GM12878 (cell line): ENCODE measurements around the gene DTNBP1. TPM values are rescaled to one million over a fixed set of nuclear protein-coding genes. Genes with fewer than 3 reads are reported as not detected.

Experiments
- ATAC-seq: fragments of 200-7000 bp; cut with Tn5 transposase; 3 replicates; pipeline ENCODE4 v1.9.1; 2020; ENCODE audit warnings: mild to moderate bottlenecking, moderate library complexity
- BruUV-seq: library from RNA; stranded (reverse); fragments of 400-500 nt; replicated peaks from 2 replicates; lab custom pipeline; 2021; lab: Mats Ljungman, UMichigan
- CTCF ChIA-PET: fragments of 300-600 bp; sonication (Branson Sonifier 250); formaldehyde crosslinking; extraction: SDS; loops from one replicate; lab custom pipeline; 2021; ENCODE audit warnings: inconsistent platforms; lab: Yijun Ruan, JAX
- POLR2A ChIA-PET: fragments of 350-600 bp; formaldehyde crosslinking; extraction: SDS; loops from one replicate; lab custom pipeline; 2021; ENCODE audit warnings: inconsistent platforms; lab: Charles Lee
- RAD21 ChIA-PET: fragments of 300-600 bp; sonication (Branson Sonifier 250); formaldehyde crosslinking; loops from one replicate; lab custom pipeline; 2023; ENCODE audit warnings: antibody characterized with exemption; ENCODE audit not compliant: unreplicated experiment; lab: Charles Lee
- SMC1A ChIA-PET: fragments of 300-600 bp; sonication (Branson Sonifier 250); formaldehyde crosslinking; loops from one replicate; lab custom pipeline; 2023; ENCODE audit not compliant: unreplicated experiment, uncharacterized antibody; lab: Charles Lee
- DNase-seq: peaks from one replicate; pipeline ENCODE4 v3.0.0-alpha.2; 2011; ENCODE audit warnings: low read depth, low spot score
- FAIRE-seq: peaks from 3 replicates; lab custom pipeline; 2011; peaks lifted over from hg19 to GRCh38; lab: Jason Lieb, UNC
- H2AFZ ChIP-seq: 2 replicates; pipeline ENCODE4 v1.6.0; 2011; ENCODE audit warnings: low read depth, low read length, control low read depth; ENCODE audit not compliant: control insufficient read depth
- H3K27ac ChIP-seq: 2 replicates; pipeline ENCODE4 v1.5.1; 2011; ENCODE audit warnings: control low read depth; ENCODE audit not compliant: control insufficient read depth, insufficient read depth
- H3K27me3 ChIP-seq, 2 experiments: replicated peaks in 1 of 2; 2 replicates each; pipeline versions ENCODE4 v1.6.0 to v1.6.1; 2011; ENCODE audit warnings: low read length in 1 of 2; ENCODE audit not compliant: control insufficient read depth in 2 of 2, insufficient read depth in 2 of 2
- H3K36me3 ChIP-seq, 2 experiments: 2 replicates each; pipeline ENCODE4 v1.5.1; 2011; ENCODE audit warnings: low read length in 1 of 2; ENCODE audit not compliant: control insufficient read depth in 2 of 2, insufficient read depth in 2 of 2
- H3K4me1 ChIP-seq: 2 replicates; pipeline ENCODE4 v1.6.1; 2011; ENCODE audit warnings: mild to moderate bottlenecking, low read length, moderate library complexity, mixed read lengths; ENCODE audit not compliant: control insufficient read depth, insufficient read depth
- H3K4me2 ChIP-seq: 2 replicates; pipeline ENCODE4 v1.6.0; 2011; ENCODE audit warnings: control low read depth; ENCODE audit not compliant: control insufficient read depth, insufficient read depth
- H3K4me3 ChIP-seq: fragments of 200-600 bp; sonication (generic); 2 replicates; pipeline ENCODE4 v1.5.1; 2016
- H3K79me2 ChIP-seq: 2 replicates; pipeline ENCODE4 v1.6.0; 2011; ENCODE audit warnings: low read length; ENCODE audit not compliant: control insufficient read depth, insufficient read depth
- H3K9ac ChIP-seq: 2 replicates; pipeline ENCODE4 v1.8.0; 2011; ENCODE audit warnings: low read length, control low read depth, mixed read lengths; ENCODE audit not compliant: control insufficient read depth, insufficient read depth
- H3K9me3 ChIP-seq: replicated peaks from 3 replicates; pipeline ENCODE4 v1.5.1; 2011; ENCODE audit warnings: mild to moderate bottlenecking, low read length; ENCODE audit not compliant: control insufficient read depth, insufficient read depth
- H4K20me1 ChIP-seq: 2 replicates; pipeline ENCODE4 v1.6.0; 2011; ENCODE audit not compliant: control insufficient read depth, insufficient read depth
- ATF2 ChIP-seq: IDR thresholded peaks from 2 replicates; pipeline ENCODE4 v1.6.1; 2012; ENCODE audit warnings: low read length, inconsistent platforms
- BHLHE40 ChIP-seq, 2 experiments: fragments of 450-650 bp in 1 of 2; IDR thresholded peaks; 2 replicates each; pipeline ENCODE4 v1.6.1; 2011 to 2017; ENCODE audit warnings: low read depth in 2 of 2, borderline replicate concordance in 1 of 2, improper control_type of control experiment in 1 of 2, low read length in 1 of 2, mild to moderate bottlenecking in 1 of 2
- CEBPZ ChIP-seq: fragments of 150-350 bp; IDR thresholded peaks from 2 replicates; pipeline ENCODE4 v1.6.1; 2016; ENCODE audit warnings: low read depth, low read length
- CREM ChIP-seq: IDR thresholded peaks from 2 replicates; pipeline ENCODE4 v1.6.1; 2014; ENCODE audit warnings: antibody characterized with exemption, low read depth
- EGR1 ChIP-seq, 2 experiments: IDR thresholded peaks; 1 replicate in 1 of 2; 2 replicates in 1 of 2; pipeline ENCODE4 v1.6.1; 2011 to 2012; ENCODE audit warnings: low read depth in 2 of 2, low read length in 2 of 2, borderline replicate concordance in 1 of 2, mild to moderate bottlenecking in 1 of 2, moderate library complexity in 1 of 2
- EP300 ChIP-seq, 2 experiments: fragments of 150-350 bp in 1 of 2; IDR thresholded peaks; 2 replicates each; pipeline ENCODE4 v1.6.1; 2011 to 2012; ENCODE audit warnings: low read depth in 2 of 2, low read length in 2 of 2, borderline replicate concordance in 1 of 2, improper control_type of control experiment in 1 of 2, inconsistent platforms in 1 of 2; ENCODE audit not compliant: control insufficient read depth in 1 of 2
- KLF5 ChIP-seq: fragments of 450-650 bp; IDR thresholded peaks from 2 replicates; pipeline ENCODE4 v1.6.1; 2014; ENCODE audit warnings: mild to moderate bottlenecking; ENCODE audit not compliant: partially characterized antibody
- LARP7 ChIP-seq: fragments of 450-650 bp; IDR thresholded peaks from 2 replicates; pipeline ENCODE4 v1.6.1; 2017; ENCODE audit warnings: mild to moderate bottlenecking
- MTA2 ChIP-seq: fragments of 450-650 bp; IDR thresholded peaks from 2 replicates; pipeline ENCODE4 v1.6.1; 2016; ENCODE audit warnings: low read depth, mild to moderate bottlenecking, moderate library complexity
- MXI1 ChIP-seq: fragments of 150-350 bp; IDR thresholded peaks from 2 replicates; pipeline ENCODE4 v1.6.1; 2011; ENCODE audit warnings: low read depth, mild to moderate bottlenecking, inconsistent platforms, low read length, improper control_type of control experiment
- NR2C1 ChIP-seq: fragments of 450-650 bp; IDR thresholded peaks from 2 replicates; pipeline ENCODE4 v1.6.1; 2017; ENCODE audit warnings: antibody characterized with exemption, mild to moderate bottlenecking, moderate library complexity
- PKNOX1 ChIP-seq: fragments of 450-650 bp; IDR thresholded peaks from 2 replicates; pipeline ENCODE4 v1.6.1; 2016; ENCODE audit warnings: mild to moderate bottlenecking
- POLR2AphosphoS2 ChIP-seq: IDR thresholded peaks from 2 replicates; pipeline ENCODE4 v1.6.1; 2011; ENCODE audit warnings: low read depth, mild to moderate bottlenecking, low read length, improper control_type of control experiment, moderate library complexity
- SMAD1 ChIP-seq: fragments of 450-650 bp; IDR thresholded peaks from 2 replicates; pipeline ENCODE4 v1.6.1; 2018; ENCODE audit warnings: mild to moderate bottlenecking, low read depth; ENCODE audit not compliant: partially characterized antibody
- WGBS: methylation state at CpG from one replicate; pipeline ENCODE4 v1.1.6; 2016; ENCODE audit warnings: low lambda C conversion rate; ENCODE audit not compliant: insufficient replicate concordance, insufficient coverage; ENCODE audit errors: missing lambda C conversion rate; 5-methylcytosine and 5-hydroxymethylcytosine counted together
- in situ Hi-C: fragments of 300-500 bp; cut with MboI; formaldehyde crosslinking; loops from 9 replicates; pipeline ENCODE4 v1.14.3; 2018; ENCODE audit warnings: mixed read lengths
- intact Hi-C: fragments of 100-400 bp; cut with micrococcal nuclease; formaldehyde crosslinking; loops from one replicate; pipeline ENCODE4 v1.14.2; 2022; ENCODE audit not compliant: unreplicated experiment
- polyA plus RNA-seq, 11 experiments: library from polyadenylated mRNA; depleted of rRNA in 4 of 11; unstranded in 6 of 11; stranded (reverse) in 5 of 11; fragments of >200 nt; fragmentation: Nextera tagmentation in 4 of 11; fragmentation: Illumina TruSeq in 1 of 11; extraction: Ambion mirVana in 4 of 11; extraction: Trizol in 1 of 11; gene quantifications; 1 replicate in 1 of 11; 2 replicates in 10 of 11; pipeline versions ENCODE4 v1.2.1 to v1.2.3, GENCODE V29; 2011 to 2016; ENCODE audit warnings: inconsistent platforms in 2 of 11, missing spikeins in 2 of 11, low read depth in 1 of 11
- total RNA-seq, 4 experiments: library from RNA; depleted of rRNA in 3 of 4; stranded (reverse); fragments of >200 nt in 3 of 4; fragmentation: Illumina TruSeq in 1 of 4; extraction: Trizol in 1 of 4; gene quantifications; 2 replicates each; pipeline versions ENCODE4 v1.2.1 to v1.2.3, GENCODE V29; 2013 to 2021

DTNBP1 gene
- total and polyA plus RNA-seq, 10 of the 15 experiments (the other 5 are each of a cell fraction or from before 2014, with no cell fraction given), result 7.1 to 40.3 (median 20.1) TPM

- no peak for TF ChIP-seq ATF2
- TF ChIP-seq EP300 (IDR thresholded peaks at IDR 0.05; ENCODE audit: borderline replicate concordance in 1 of 2, control insufficient read depth in 1 of 2, low read depth in 2 of 2, low read length in 2 of 2), result no peak
- no peak for TF ChIP-seq CREM
- no peak for TF ChIP-seq CEBPZ
Observed at GRCh38 chr6:15503346-15503680, 159.5 kb downstream of the DTNBP1 start (continued).

- Histone ChIP-seq H3K27me3 (no peaks in the 10 kb centered on the region), H4K20me1 (no peaks in the 10 kb centered on the region), H3K27ac (no peak overlapping the region), H3K9ac (no peak overlapping the region), H3K36me3 (peaks cover 29 to 45% of the 10 kb centered on the region in 2 experiments), H3K9me3 (no peaks in the 10 kb centered on the region), H3K4me2 (no peak overlapping the region), H3K4me1 (no peaks in the 10 kb centered on the region), H3K4me3 (no peak overlapping the region), H3K79me2 (no peaks in the 10 kb centered on the region), H2AFZ (no peak overlapping the region)
- BruUV-seq, result no TSS peak
- ChIA-PET RAD21 (no interaction called here), CTCF (no interaction called here), POLR2A (no interaction called here), SMC1A (interaction anchor here (0.5 kb wide), 1 partner anchor 1131 kb away, joined by 3 read pairs; no protein-coding TSS in a partner anchor)
- no peak for ATAC-seq
- DNase-seq, result no peak
- intact Hi-C loops, result no loop called here
- FAIRE-seq, result no peak
- WGBS, result 81% methylated on average over 20 of the region's 20 CpGs
- in situ Hi-C loops, result no loop called here
- TF ChIP-seq MXI1 (no peak), LARP7 (no peak), BHLHE40 (IDR thresholded peaks at IDR 0.05; ENCODE audit: borderline replicate concordance in 1 of 2, low read depth in 2 of 2, low read length in 1 of 2) (no peak), NR2C1 (no peak), KLF5 (no peak), MTA2 (no peak), PKNOX1 (no peak), POLR2AphosphoS2 (no peak), SMAD1 (no peak), EGR1 (IDR thresholded peaks at IDR 0.05; ENCODE audit: borderline replicate concordance in 1 of 2, low read depth in 2 of 2, low read length in 2 of 2) (no peak)
Observed at GRCh38 chr6:15502446-15503345, 160.1 kb downstream of the DTNBP1 start.
